Panc1 (cell line): ENCODE measurements around the gene MDC1.
"Not testable (repeated sequence)": the region's sequence is repeated elsewhere in the genome, so short reads cannot be mapped to it uniquely, and the experiment has no call there.

ENCODE experiments used
- POLR2AphosphoS5 ChIP-seq: IDR thresholded peaks from 2 replicates; pipeline ENCODE4 v1.6.1; 2012; ENCODE audit warnings: mild to moderate bottlenecking, low read depth, low read length, moderate library complexity
- SIN3A ChIP-seq: IDR thresholded peaks from 2 replicates; pipeline ENCODE4 v1.6.1; 2012; ENCODE audit warnings: low read depth, mild to moderate bottlenecking, low read length, moderate library complexity, borderline replicate concordance; ENCODE audit not compliant: insufficient read depth
- TCF7L2 ChIP-seq: IDR thresholded peaks from 2 replicates; pipeline ENCODE4 v1.6.1; 2011; ENCODE audit warnings: mild to moderate bottlenecking, low read depth, low read length, inconsistent platforms
- TF ChIP-seq, protein P1 (sequence below): fragments of 450-650 bp; IDR thresholded peaks from 2 replicates; pipeline ENCODE4 v1.5.1; 2017; ENCODE audit warnings: mild to moderate bottlenecking
- TF ChIP-seq, protein P2 (sequence below), 2 experiments: IDR thresholded peaks; 2 replicates each; pipeline ENCODE4 v1.6.1; 2011 to 2012; ENCODE audit warnings: low read depth in 2 of 2, control low read depth in 1 of 2, low read length in 1 of 2, mild to moderate bottlenecking in 1 of 2, moderate library complexity in 1 of 2; ENCODE audit not compliant: insufficient read depth in 1 of 2

DNA sequence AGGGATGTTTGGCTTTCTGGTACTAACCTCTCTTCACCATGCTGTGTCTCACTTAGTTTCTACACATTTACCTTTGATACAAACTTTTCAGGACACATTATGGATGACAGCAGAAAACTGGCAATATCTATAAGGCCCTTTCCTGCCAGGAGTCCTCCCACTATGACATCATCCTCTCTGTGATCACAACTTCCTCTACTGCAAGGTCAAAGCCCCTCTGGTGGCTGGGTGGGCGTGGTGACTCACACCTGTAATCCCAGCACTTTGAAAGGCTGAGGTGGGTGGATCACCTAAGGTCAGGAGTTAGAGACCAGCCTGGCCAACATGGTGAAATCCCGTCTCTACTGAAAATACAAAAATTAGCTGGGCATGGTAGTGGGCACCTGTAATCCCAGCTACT is 50.8 kb downstream of the MDC1 start:
- TF ChIP-seq, protein P1, sequence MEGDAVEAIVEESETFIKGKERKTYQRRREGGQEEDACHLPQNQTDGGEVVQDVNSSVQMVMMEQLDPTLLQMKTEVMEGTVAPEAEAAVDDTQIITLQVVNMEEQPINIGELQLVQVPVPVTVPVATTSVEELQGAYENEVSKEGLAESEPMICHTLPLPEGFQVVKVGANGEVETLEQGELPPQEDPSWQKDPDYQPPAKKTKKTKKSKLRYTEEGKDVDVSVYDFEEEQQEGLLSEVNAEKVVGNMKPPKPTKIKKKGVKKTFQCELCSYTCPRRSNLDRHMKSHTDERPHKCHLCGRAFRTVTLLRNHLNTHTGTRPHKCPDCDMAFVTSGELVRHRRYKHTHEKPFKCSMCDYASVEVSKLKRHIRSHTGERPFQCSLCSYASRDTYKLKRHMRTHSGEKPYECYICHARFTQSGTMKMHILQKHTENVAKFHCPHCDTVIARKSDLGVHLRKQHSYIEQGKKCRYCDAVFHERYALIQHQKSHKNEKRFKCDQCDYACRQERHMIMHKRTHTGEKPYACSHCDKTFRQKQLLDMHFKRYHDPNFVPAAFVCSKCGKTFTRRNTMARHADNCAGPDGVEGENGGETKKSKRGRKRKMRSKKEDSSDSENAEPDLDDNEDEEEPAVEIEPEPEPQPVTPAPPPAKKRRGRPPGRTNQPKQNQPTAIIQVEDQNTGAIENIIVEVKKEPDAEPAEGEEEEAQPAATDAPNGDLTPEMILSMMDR = not testable (repeated sequence)
- TF ChIP-seq POLR2AphosphoS5, SIN3A, TCF7L2: not testable (repeated sequence)
- TF ChIP-seq, protein P2, sequence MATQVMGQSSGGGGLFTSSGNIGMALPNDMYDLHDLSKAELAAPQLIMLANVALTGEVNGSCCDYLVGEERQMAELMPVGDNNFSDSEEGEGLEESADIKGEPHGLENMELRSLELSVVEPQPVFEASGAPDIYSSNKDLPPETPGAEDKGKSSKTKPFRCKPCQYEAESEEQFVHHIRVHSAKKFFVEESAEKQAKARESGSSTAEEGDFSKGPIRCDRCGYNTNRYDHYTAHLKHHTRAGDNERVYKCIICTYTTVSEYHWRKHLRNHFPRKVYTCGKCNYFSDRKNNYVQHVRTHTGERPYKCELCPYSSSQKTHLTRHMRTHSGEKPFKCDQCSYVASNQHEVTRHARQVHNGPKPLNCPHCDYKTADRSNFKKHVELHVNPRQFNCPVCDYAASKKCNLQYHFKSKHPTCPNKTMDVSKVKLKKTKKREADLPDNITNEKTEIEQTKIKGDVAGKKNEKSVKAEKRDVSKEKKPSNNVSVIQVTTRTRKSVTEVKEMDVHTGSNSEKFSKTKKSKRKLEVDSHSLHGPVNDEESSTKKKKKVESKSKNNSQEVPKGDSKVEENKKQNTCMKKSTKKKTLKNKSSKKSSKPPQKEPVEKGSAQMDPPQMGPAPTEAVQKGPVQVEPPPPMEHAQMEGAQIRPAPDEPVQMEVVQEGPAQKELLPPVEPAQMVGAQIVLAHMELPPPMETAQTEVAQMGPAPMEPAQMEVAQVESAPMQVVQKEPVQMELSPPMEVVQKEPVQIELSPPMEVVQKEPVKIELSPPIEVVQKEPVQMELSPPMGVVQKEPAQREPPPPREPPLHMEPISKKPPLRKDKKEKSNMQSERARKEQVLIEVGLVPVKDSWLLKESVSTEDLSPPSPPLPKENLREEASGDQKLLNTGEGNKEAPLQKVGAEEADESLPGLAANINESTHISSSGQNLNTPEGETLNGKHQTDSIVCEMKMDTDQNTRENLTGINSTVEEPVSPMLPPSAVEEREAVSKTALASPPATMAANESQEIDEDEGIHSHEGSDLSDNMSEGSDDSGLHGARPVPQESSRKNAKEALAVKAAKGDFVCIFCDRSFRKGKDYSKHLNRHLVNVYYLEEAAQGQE (IDR thresholded peaks at IDR 0.05; ENCODE audit: insufficient read depth in 1 of 2, low read depth in 2 of 2, low read length in 1 of 2) = not testable (repeated sequence)
